ENCODE measurements around the gene CASTOR1. TPM values are rescaled to one million over a fixed set of nuclear protein-coding genes. Genes with fewer than 3 reads are reported as not detected.

CASTOR1 gene
- total RNA-seq, 1 experiment from 2014 or later: 2.0 TPM

GRCh38 chr22:30309951-30310741 lies 20.8 kb upstream of the CASTOR1 start:
- POLR2A ChIA-PET (ENCODE audit: low non-redundant PET): no interaction called here
- no peak for DNase-seq (ENCODE audit: low spot score)
- intact Hi-C loops (cut with micrococcal nuclease; ENCODE audit: unreplicated experiment): no loop called here

DNA sequence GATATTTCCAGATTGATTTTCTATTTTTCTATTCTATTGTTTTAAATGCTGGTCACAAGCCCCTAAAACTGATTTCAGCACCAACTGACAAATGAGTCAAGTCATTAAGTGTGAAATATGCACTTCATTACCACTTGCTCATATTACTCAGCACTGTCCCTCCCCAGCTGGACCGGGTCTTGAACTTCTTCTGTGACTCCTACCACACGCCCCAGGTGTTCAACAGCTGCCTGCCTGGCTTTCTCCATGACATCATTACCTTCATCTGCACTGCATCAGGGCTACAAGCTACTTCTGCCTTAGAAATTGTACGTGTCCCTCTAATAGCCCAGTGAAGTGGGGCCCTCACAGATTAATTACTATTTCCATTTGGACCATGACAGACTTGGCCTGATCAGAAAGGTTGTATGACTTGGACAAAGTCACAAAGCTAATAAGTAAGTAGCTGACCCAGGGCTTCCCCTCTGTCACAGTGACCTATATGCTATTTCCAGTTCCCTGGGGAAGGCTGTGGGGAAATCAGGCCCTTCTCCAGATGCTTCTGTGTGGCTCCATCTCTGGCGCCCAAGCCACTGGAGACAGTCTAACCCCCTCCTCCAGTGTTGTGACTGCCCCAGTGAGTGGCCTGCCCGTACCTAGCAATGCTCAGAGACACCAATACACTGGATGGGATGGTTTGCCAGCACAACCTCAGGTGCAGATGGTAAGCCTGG lies 19.4 kb upstream of the CASTOR1 start:
- TF ChIP-seq EZH2 (IDR thresholded peaks at IDR 0.05; ENCODE audit: borderline replicate concordance, low read depth, low read length, poor library complexity, severe bottlenecking): no peak
- POLR2A ChIA-PET (ENCODE audit: low non-redundant PET): no interaction called here
- H3K9me3 ChIP-seq (ENCODE audit: low read depth, low read length, poor library complexity, severe bottlenecking): no peaks in the 10 kb centered on the region
- H3K4me3 ChIP-seq (ENCODE audit: low read depth, low read length, poor library complexity, severe bottlenecking): no peak overlapping the region
- H3K27ac ChIP-seq (ENCODE audit: low read depth, low read length, poor library complexity, severe bottlenecking): no peak overlapping the region
- intact Hi-C loops (cut with micrococcal nuclease; ENCODE audit: unreplicated experiment): no loop called here
- no peaks in the 10 kb centered on the region for H3K36me3 ChIP-seq (ENCODE audit: insufficient read depth, low read length, poor library complexity, severe bottlenecking)
- H3K27me3 ChIP-seq (replicated peaks; ENCODE audit: insufficient read depth, low read depth, low read length, poor library complexity): no peaks in the 10 kb centered on the region
- BruUV-seq (replicated peaks): no TSS peak
- DNase-seq (ENCODE audit: low spot score): no peak
- CTCF ChIA-PET: interaction anchor here (0.6 kb wide), 1 partner anchor 277 kb away, joined by 4 read pairs; no protein-coding TSS in a partner anchor
- peaks cover 8% of the 10 kb centered on the region for H3K4me1 ChIP-seq (ENCODE audit: insufficient read depth, low read length, poor library complexity, severe bottlenecking)

More at GRCh38 chr22:30309951-30310741, 20.8 kb upstream of the CASTOR1 start:
- TF ChIP-seq CTCF (conservative IDR thresholded peaks at IDR 0.05; ENCODE audit: low read depth, low read length) (no peak), EZH2 (IDR thresholded peaks at IDR 0.05; ENCODE audit: borderline replicate concordance, low read depth, low read length, poor library complexity, severe bottlenecking) (no peak)
- H3K27me3 ChIP-seq (replicated peaks; ENCODE audit: insufficient read depth, low read depth, low read length, poor library complexity): no peaks in the 10 kb centered on the region
- peaks cover 8% of the 10 kb centered on the region for H3K4me1 ChIP-seq (ENCODE audit: insufficient read depth, low read length, poor library complexity, severe bottlenecking)
- H3K27ac ChIP-seq (ENCODE audit: low read depth, low read length, poor library complexity, severe bottlenecking): no peak overlapping the region
- CTCF ChIA-PET: interaction anchor here (0.6 kb wide), 1 partner anchor 527 kb away, joined by 3 read pairs; no protein-coding TSS in a partner anchor
- H3K9me3 ChIP-seq (ENCODE audit: low read depth, low read length, poor library complexity, severe bottlenecking): no peaks in the 10 kb centered on the region
- no peak overlapping the region for H3K4me3 ChIP-seq (ENCODE audit: low read depth, low read length, poor library complexity, severe bottlenecking)
- no TSS peak for BruUV-seq (replicated peaks)
- no peaks in the 10 kb centered on the region for H3K36me3 ChIP-seq (ENCODE audit: insufficient read depth, low read length, poor library complexity, severe bottlenecking)

- no TSS peak for BruUV-seq (replicated peaks)
- Histone ChIP-seq H3K4me1 (ENCODE audit: insufficient read depth, low read length, poor library complexity, severe bottlenecking) (peaks cover 8% of the 10 kb centered on the region), H3K4me3 (ENCODE audit: low read depth, low read length, poor library complexity, severe bottlenecking) (no peak overlapping the region), H3K36me3 (ENCODE audit: insufficient read depth, low read length, poor library complexity, severe bottlenecking) (no peaks in the 10 kb centered on the region), H3K27ac (ENCODE audit: low read depth, low read length, poor library complexity, severe bottlenecking) (no peak overlapping the region), H3K9me3 (ENCODE audit: low read depth, low read length, poor library complexity, severe bottlenecking) (no peaks in the 10 kb centered on the region), H3K27me3 (replicated peaks; ENCODE audit: insufficient read depth, low read depth, low read length, poor library complexity) (no peaks in the 10 kb centered on the region)
- TF ChIP-seq EZH2 (IDR thresholded peaks at IDR 0.05; ENCODE audit: borderline replicate concordance, low read depth, low read length, poor library complexity, severe bottlenecking) (no peak), CTCF (conservative IDR thresholded peaks at IDR 0.05; ENCODE audit: low read depth, low read length) (no peak)
- ChIA-PET CTCF (no interaction called here), POLR2A (ENCODE audit: low non-redundant PET) (no interaction called here)
- intact Hi-C loops (cut with micrococcal nuclease; ENCODE audit: unreplicated experiment): no loop called here
- no peak for DNase-seq (ENCODE audit: low spot score)
Observed at GRCh38 chr22:30308093-30308492, 18.8 kb upstream of the CASTOR1 start.
